Fibroblast of lung (primary cell): Measurements from ENCODE around the gene OR1K1.

Source experiments
- CTCF ChIP-seq, 2 donors: IDR thresholded peaks in 1 of 2; conservative IDR thresholded peaks in 1 of 2; 1 replicate in 1 of 2; 2 replicates in 1 of 2; pipeline ENCODE4 v1.5.1; 2011 to 2012; ENCODE audit warnings: low read length in 2 of 2, control low read depth in 1 of 2, inconsistent platforms in 1 of 2, low read depth in 1 of 2, mild to moderate bottlenecking in 1 of 2
- EZH2 ChIP-seq: IDR thresholded peaks from 2 replicates; pipeline ENCODE4 v1.5.1; 2012; ENCODE audit warnings: low read length, control low read depth, mild to moderate bottlenecking; ENCODE audit errors: missing control alignments

GRCh38 chr9:122835313-122835731, 35.4 kb downstream of the OR1K1 start:
- TF ChIP-seq EZH2 = no peak
- no peak for TF ChIP-seq CTCF (conservative IDR thresholded peaks at IDR 0.05 in 1 of 2, IDR thresholded peaks at IDR 0.05 in 1 of 2; ENCODE audit: low read depth in 1 of 2, low read length in 2 of 2)
